K562 (cell line): Measurements from ENCODE around the gene S100A1. TPM values are rescaled to one million over a fixed set of nuclear protein-coding genes. Genes with fewer than 3 reads are reported as not detected.

Experiments used
- KLF16 ChIP-seq: IDR thresholded peaks from 2 replicates; pipeline ENCODE4 v1.6.1; 2016; ENCODE audit warnings: antibody characterized with exemption
- RREB1 ChIP-seq: fragments of 250-450 bp; sonication (Bioruptor Pico); IDR thresholded peaks from 2 replicates; pipeline ENCODE4 v1.4.0; 2020
- ZNF140 ChIP-seq: fragments of 250-450 bp; sonication (Bioruptor Pico); IDR thresholded peaks from 2 replicates; pipeline ENCODE4 v1.8.0; 2021; ENCODE audit warnings: moderate library complexity, mild to moderate bottlenecking, inconsistent platforms
- ZNF395 ChIP-seq: fragments of 200-800 bp; sonication (Bioruptor generic); IDR thresholded peaks from 2 replicates; pipeline ENCODE4 v1.6.1; 2017; ENCODE audit warnings: missing genetic modification characterization, missing compliant biosample characterization
- polyA plus RNA-seq, 8 experiments: library from polyadenylated mRNA; depleted of rRNA in 4 of 8; stranded (reverse) in 5 of 8; unstranded in 3 of 8; fragments of >200 nt; fragmentation: Nextera tagmentation in 2 of 8; fragmentation: Illumina TruSeq in 1 of 8; extraction: Ambion mirVana in 2 of 8; extraction: Trizol in 1 of 8; gene quantifications; 2 replicates each; pipeline versions ENCODE4 v1.2.1 to v1.2.3, GENCODE V29; 2011 to 2014; ENCODE audit warnings: inconsistent platforms in 1 of 8, missing spikeins in 1 of 8
- total RNA-seq, 7 experiments: library from RNA; depleted of rRNA in 6 of 7; stranded (reverse); fragments of >200 nt in 6 of 7; fragmentation: Illumina TruSeq in 2 of 7; extraction: Trizol in 2 of 7; gene quantifications; 2 replicates each; pipeline versions ENCODE4 v1.2.1 to v1.2.3, GENCODE V29; 2011 to 2021; ENCODE audit warnings: low replicate concordance in 1 of 7
- TF ChIP-seq, protein P1 (sequence below): IDR thresholded peaks from 2 replicates; pipeline ENCODE4 v1.6.1; 2014; ENCODE audit warnings: antibody characterized with exemption
- TF ChIP-seq, protein P2 (sequence below): sonication (generic); formaldehyde crosslinking; IDR thresholded peaks from 2 replicates; pipeline ENCODE4 v1.8.1; 2022; ENCODE audit warnings: missing genetic modification reagents
- TF ChIP-seq, protein P3 (sequence below), 2 experiments: fragments of 450-650 bp in 1 of 2; sonication (generic) in 1 of 2; formaldehyde crosslinking in 1 of 2; IDR thresholded peaks; 2 replicates each; pipeline versions ENCODE4 v1.7.1 to v1.9.0; 2016 to 2022; ENCODE audit warnings: inconsistent platforms in 1 of 2, mild to moderate bottlenecking in 1 of 2, missing genetic modification reagents in 1 of 2

Gene S100A1
- total and polyA plus RNA-seq, 9 of the 15 experiments (the other 6 are each of a cell fraction or from before 2014, with no cell fraction given) = 0.44 to 30.1 (median 12.7) TPM

DNA sequence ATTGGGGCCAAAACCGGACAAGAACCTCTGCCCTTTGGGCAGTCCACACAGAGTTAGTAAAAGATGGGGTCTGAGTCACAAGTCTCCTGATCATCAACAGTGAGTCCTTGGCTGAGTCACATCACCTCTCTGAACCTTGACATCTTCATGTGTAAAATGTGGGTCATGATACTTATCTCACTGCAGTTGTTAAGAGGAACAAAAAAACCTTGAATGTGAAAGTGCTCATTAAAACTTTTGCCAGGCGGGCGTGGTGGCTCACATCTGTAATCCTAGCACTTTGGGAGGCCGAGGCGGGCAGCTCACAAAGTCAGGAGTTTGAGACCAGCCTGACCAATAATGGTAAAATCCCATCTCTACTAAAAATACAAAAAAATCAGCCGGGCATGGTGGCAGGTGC, 31.0 kb upstream of the S100A1 start (continued):
- TF ChIP-seq ZNF395 (CRISPR knock-in tag) = 0 out of 2 replicates have a peak, but pooled peaks have one; percentile 42
- TF ChIP-seq, protein P1, sequence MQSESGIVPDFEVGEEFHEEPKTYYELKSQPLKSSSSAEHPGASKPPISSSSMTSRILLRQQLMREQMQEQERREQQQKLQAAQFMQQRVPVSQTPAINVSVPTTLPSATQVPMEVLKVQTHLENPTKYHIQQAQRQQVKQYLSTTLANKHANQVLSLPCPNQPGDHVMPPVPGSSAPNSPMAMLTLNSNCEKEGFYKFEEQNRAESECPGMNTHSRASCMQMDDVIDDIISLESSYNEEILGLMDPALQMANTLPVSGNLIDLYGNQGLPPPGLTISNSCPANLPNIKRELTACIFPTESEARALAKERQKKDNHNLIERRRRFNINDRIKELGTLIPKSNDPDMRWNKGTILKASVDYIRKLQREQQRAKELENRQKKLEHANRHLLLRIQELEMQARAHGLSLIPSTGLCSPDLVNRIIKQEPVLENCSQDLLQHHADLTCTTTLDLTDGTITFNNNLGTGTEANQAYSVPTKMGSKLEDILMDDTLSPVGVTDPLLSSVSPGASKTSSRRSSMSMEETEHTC = peak; percentile 56; the same call in 1 of the 2 replicates
- TF ChIP-seq ZNF140 (CRISPR knock-in tag) = no peak
- no peak for TF ChIP-seq KLF16
- TF ChIP-seq RREB1 = no peak
- TF ChIP-seq, protein P2, sequence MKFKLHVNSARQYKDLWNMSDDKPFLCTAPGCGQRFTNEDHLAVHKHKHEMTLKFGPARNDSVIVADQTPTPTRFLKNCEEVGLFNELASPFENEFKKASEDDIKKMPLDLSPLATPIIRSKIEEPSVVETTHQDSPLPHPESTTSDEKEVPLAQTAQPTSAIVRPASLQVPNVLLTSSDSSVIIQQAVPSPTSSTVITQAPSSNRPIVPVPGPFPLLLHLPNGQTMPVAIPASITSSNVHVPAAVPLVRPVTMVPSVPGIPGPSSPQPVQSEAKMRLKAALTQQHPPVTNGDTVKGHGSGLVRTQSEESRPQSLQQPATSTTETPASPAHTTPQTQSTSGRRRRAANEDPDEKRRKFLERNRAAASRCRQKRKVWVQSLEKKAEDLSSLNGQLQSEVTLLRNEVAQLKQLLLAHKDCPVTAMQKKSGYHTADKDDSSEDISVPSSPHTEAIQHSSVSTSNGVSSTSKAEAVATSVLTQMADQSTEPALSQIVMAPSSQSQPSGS = no peak
- TF ChIP-seq, protein P3, sequence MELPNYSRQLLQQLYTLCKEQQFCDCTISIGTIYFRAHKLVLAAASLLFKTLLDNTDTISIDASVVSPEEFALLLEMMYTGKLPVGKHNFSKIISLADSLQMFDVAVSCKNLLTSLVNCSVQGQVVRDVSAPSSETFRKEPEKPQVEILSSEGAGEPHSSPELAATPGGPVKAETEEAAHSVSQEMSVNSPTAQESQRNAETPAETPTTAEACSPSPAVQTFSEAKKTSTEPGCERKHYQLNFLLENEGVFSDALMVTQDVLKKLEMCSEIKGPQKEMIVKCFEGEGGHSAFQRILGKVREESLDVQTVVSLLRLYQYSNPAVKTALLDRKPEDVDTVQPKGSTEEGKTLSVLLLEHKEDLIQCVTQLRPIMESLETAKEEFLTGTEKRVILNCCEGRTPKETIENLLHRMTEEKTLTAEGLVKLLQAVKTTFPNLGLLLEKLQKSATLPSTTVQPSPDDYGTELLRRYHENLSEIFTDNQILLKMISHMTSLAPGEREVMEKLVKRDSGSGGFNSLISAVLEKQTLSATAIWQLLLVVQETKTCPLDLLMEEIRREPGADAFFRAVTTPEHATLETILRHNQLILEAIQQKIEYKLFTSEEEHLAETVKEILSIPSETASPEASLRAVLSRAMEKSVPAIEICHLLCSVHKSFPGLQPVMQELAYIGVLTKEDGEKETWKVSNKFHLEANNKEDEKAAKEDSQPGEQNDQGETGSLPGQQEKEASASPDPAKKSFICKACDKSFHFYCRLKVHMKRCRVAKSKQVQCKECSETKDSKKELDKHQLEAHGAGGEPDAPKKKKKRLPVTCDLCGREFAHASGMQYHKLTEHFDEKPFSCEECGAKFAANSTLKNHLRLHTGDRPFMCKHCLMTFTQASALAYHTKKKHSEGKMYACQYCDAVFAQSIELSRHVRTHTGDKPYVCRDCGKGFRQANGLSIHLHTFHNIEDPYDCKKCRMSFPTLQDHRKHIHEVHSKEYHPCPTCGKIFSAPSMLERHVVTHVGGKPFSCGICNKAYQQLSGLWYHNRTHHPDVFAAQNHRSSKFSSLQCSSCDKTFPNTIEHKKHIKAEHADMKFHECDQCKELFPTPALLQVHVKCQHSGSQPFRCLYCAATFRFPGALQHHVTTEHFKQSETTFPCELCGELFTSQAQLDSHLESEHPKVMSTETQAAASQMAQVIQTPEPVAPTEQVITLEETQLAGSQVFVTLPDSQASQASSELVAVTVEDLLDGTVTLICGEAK (IDR thresholded peaks at IDR 0.05) = no peak
- TF ChIP-seq, protein P3 (CRISPR knock-in tag; IDR thresholded peaks at IDR 0.05) = no peak
